Activated CD4-positive, CD25-positive, alpha-beta regulatory T cell treated with anti-CD3 and anti-CD28 coated beads, Interleukin-2, amount 50 U/mL, for 24 hours (primary cell): ENCODE data around the gene FTO.

ENCODE experiments used
- ATAC-seq, 2 donors: fragments of 150-1000 bp; cut with Tn5 transposase; one replicate each; pipeline ENCODE4 v1.10.0; 2021; ENCODE audit warnings: mild to moderate bottlenecking in 1 of 2, moderate library complexity in 1 of 2

FTO gene

DNA sequence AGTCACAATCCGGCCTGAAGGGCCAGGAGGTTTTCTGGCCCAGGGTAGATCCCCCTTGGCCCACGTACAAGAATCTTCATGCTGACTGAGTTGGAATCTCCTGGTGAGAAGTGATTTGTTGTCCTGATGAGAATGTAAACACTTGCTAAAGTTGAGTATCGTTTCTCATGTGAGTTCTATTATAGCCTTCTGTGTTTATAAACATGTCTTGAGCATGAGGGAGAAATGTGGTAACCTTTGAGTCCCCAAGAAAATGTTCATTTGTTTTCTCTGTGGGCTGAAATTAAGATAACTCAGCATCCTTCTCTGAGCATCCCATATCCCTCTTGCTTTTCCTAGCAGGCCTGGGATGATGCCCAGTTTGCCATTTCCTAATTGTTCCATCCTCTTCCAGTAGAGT lies 204.8 kb downstream of the FTO start:
- no peak for ATAC-seq

DNA sequence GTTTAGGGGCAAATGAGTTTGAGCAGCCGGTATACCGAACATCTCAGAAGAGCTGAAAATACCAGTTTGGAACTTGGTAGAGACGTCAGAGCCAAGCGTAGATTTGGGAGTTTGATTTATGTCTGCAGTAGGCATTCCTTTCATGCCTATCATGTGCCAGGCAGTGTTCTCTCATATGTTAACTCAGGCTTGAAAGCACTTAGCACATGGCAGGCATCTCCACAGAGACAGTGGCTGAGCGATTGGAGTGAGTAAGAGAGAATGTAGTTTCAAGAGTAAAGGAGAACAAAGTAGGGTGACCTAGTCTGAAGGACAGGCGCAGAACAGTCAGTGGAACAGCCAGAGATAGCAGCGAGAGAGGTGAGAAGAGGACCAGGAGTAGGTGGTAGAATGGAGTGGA lies 207.0 kb downstream of the FTO start:
- no peak for ATAC-seq

DNA sequence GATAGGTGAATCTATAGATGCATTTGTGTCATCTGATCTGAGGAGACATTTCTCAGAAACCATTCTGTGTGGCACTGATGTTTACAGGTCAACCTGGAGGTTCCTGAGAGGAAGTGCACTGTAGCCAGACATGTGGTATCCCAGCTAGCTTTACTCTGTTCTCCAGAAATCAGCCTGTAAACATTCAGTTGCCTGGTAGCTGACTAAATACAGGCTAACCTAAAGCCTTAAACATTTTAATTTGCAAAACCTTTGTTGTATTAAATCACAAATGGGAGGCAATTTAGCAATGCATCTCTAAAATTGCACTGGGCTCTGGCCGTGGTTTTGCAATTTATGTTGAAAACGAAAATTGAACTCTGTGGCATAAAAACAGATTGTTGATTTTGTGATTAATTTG lies 207.6 kb downstream of the FTO start:
- no peak for ATAC-seq

DNA sequence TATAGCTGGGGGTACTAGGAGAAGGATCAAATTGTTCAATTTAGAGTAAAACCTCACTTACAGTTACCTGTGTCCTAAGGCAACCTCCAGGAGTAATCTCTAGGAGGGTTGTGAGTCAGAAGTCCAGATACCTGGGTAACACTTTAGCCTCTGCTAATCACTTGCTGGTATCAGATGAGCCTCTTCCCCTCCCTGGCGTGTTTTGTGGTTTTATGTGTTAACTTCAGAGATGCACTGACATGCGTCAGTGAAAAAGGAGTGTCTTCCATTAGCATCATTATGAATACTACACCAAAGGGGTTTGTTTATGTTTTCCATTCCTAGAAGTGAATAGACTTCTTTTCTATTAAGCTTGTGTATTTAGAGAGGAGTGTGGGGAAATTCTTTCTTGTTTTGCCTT lies 208.2 kb downstream of the FTO start:
- peak; percentile 75 to 80 for ATAC-seq

DNA sequence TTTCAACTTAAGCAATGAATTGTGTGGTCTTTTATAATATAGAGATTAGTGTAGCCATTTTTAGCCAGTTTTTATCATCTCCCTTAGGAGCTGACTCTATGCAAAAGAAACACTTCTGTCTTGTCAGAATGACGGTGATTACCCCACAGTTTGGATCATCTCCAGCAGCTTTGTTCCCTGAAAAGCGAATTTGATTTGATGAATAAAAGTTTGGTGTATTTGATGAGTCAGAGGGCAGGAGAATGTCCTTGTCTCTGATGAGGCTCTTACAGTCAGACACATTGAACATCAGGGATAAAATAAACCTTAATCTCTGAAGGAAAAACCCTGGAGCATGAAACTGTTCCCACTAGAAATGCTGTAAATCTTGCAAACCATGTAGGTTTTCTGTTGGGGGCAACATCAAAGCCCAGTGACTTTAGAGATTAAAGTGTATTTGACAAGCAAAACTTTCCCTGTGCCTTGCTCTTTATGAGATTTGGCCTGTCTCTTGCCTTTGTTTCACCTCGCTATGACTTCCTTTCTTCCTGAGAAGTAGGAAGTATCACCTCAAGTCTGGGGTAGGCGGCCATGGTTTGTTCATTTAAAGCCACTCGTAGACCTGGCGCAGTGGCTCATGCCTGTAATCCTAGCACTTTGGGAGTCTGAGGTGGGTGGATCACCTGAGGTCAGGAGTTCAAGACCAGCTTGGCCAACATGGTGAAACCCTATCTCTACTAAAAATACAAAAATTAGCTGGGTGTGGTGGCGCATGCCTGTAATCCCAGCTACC lies 209.3 kb downstream of the FTO start:
- ATAC-seq, result no peak

DNA sequence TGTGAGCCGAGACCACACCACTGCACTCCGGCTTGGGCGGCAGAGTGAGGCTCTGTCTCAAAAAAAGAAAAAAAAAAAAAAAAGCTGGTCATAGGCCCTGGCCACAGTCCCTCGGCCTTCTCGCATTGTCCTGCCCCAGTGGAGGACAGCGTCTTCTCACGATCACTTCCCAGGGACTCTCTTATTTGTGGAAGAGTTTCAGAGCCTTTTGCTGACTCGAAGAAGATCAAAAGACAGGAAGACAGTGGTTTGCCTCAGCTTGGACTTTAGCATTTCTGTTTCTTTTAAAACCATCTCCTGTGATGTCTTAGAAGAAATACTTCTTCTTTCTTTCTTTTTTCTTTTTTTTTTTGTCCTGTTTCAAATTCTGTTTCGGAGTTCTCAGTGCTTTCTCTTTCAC lies 210.0 kb downstream of the FTO start:
- no peak for ATAC-seq

DNA sequence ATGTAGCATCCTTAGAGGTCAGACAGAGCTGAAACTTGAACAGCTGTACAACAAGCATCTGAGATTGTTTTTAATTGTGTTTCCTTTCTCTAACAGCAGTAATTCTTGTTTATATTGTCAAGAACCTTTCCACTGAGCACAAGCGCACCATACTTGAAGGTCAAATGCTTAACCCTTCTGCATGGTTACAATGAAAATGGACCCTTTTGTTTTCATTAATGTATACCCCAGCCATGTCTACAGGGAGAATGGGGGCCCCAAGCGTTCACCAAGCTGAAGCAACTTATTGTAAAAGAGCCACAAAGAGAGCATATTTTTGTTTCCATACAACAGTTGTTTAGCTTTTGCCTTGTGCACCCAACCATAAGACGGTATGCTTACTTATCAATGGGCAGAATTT lies 210.8 kb downstream of the FTO start:
- no peak for ATAC-seq

DNA sequence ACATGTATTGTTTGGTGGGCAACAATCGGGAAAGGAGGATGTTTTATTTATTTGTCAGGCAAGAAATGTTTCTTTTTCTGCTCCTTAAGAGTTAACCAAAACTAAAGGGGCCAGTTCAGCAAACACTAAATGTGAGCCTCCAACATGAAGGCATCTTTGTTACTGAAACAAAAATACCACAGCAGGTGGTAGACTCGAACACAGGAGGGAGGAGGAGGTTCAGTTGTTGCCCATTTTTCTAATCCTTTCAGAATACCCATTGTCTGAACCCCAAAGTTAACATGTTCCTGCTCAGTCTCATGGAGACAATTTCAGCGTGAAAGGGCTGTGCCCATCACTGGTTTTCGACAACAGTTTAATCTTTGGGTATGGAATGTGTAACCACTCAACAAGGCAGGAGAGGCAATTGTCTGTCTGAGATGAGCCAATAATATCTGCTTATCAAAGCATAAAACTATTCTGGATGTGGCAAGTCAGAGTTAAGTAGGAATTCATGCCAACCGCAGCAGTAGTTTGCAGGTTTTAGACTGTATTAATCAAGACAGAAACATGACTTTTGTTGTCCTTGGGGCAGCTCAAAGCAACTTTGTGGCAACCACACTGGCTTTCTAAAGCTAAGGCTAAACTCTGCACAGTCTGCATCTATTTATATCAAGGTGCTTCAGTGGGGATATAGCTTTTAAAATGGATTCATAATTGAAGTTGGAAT lies 211.7 kb downstream of the FTO start:
- ATAC-seq, result no peak

DNA sequence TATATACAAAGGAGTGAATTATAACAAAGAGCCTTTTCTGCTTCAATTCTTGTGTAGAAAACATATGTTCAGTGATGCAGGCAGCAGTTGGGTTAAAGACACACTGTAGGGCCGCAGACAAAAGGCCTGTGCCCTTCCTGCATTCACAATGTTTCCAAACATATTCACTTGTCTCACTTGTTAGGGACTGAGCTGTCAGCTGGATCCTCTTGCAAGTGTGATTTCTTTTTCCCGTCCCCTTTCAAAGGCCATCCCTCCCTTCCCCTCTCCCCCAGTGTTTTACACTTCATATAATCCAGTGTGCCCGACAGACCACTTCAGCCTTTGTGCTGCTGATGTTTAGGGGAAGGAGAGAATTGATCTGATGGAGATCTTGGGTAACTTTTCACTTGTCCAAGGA lies 217.0 kb downstream of the FTO start:
- no peak for ATAC-seq

DNA sequence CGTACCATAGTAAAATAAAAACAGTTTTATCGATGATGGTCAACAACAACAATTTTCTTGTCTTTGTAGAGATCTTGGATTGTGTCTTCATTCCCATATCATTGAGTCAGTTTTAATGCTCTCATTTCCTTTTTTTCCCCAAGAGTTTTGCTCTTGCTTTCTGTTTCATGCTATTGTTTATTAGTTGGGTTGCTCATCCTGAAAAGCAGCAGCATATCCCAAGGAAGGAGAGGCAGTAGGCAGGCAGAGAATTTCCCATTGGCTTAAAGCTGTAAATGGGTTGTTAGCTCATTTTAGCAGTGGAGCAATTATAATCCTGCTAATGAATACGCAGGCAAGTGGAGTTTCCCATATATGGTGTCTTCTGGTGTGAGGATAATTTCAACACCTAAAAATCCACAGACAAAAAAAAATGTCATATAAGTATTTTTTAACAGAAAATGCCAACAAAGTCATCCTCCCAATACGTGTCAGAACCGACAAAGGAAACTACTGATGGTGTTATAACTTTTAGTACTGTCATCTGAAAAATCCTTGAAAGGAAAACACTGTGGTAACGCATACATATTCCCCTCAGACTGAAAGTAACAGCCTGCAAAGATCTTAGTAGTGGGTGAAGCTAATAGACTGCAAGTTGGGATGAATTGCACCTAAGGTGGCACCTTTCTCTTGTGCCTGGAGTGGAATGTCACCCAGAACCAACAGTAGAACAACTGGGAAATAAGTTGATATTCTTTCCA lies 218.3 kb downstream of the FTO start:
- ATAC-seq, result no peak

DNA sequence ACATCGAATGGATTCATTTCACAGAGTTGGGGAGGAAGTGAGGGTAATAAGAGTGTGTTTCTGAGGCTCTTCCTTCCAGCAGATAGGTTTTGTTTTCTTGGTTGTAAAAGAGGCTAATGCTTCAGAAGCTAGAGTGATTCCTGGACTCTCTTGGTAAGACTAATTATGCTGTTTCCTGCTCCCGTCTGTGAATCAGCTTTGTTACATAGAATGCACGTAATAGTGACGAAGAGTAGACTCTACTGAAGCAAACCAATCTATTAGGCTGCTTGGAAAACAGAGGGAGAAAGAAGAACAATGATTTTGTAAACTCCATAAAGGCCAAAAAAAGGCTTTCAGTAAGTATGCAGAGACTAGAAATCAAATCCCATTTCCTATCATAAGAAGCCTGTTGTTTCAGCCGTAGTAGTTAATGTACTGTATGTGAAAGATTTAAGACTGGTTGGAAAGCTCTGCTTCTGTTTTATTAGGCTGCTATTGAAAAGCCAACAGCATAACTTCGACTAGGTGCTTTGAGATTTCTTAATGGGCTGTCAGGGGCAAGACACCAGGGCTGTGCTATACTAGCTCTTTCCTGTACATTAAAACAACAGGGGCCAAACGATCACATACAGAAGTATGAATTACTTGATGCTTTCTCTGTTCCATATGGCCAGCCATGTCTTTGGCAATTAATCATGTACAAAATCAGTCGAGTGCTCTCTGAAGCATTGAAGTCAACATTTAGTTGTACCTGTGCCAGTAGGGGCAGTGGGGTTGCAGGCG lies 219.0 kb downstream of the FTO start:
- ATAC-seq, result no peak

DNA sequence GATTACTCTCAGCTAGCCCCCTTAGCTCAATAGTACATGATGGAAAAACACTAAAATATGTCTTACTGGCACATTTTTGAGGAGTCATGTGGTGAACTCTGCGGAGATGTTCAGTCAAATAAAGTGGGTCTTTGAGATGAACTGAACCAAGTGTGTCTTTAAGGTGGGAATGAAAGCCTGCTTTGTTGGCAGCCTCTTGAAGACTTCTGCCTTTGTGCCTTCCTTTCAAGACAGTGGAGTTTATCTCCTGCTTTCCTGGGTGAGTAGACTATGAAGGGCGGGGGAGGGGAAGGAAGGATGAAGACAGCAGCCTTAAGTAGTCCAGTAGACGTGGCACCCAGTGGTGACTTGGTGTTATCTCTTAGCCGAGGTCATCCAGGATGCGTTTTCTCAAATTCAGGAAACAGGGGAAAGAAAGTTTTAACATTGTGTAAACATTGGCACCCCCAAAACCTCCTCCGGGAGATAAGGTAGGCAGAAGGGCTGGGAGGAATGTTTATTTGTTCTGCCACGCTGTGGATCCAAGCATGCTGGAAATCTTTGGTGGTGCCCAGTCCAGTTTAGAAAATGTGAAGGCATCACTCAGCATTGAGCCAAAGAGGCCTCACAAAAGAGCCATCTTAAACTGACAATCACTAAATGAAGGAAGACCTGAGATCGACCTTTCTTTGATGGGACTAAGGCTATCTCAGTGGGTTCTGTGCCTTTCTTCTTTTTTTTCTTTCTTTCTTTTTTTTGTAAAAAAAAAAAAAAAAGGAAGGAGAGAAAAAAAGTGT lies 220.6 kb downstream of the FTO start:
- no peak for ATAC-seq

DNA sequence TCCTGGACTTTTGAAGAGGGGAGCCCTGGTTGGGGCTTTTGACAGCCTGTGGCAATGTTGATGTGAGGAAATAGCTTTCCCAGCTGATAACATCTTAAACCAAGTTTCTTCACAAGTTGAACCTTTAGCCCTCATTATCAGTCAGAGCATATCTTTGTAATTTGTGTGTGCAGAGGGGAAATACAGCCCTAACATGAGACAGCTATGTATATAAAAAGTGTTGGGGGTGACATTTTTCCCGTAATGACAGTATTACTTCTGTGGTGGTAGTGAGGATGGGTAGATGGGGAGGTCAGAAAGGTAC lies 221.1 kb downstream of the FTO start:
- ATAC-seq, result no peak

DNA sequence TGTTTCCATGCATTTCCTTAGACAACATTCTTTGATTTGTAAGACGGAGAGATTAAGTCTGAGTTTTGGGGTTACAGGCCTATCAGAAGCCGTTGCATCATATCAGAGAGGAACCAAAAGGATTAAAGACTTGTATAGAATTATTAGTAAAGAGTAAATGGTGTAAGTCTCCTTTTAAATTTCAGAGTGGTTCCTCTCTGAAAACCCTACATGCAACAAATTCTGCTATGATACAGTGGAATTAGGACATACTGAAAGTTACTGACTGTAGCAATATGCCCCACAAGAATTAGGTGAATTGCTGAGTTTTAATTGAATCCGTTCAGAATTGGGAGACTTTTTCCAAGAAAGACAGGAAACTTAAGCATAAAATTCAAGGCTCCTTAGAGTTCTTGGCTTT lies 221.6 kb downstream of the FTO start:
- ATAC-seq, result no peak

DNA sequence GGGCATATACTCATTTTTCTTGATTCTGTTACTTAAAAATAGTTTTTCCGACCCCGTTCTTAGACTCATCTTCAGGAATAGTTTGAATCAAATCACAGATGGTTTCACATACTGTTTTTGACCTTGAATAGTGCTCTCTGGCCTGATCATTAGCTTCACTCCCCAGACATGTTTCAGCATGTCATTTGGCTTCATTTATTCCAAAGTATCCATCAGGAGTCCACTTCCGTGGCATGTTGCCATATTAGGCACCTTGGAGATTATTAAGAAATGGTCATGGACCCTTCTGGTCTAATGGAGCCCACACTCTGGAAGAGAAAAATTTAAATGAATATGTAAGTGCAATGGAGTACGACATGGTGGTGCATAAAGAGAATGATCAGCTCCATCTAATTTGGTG lies 222.3 kb downstream of the FTO start:
- ATAC-seq, result no peak

DNA sequence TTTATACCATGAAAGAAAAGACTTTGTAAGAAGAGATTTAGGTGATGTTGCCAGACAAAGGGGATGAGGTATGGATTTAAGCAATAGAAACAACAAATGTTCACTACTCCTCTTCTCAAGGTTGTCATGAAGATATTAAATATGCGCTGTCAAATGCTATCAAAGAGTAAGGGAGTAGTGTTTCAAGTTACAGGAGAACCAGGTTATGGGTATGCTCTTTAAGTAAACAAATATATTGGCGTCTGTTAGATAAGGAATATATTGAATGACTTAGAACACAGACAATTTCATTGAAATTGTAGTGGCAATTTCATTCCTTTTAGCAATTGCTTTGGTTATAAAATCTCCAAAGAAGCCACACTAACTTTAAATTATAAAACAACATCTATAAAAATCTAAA lies 229.0 kb downstream of the FTO start:
- ATAC-seq, result no peak

DNA sequence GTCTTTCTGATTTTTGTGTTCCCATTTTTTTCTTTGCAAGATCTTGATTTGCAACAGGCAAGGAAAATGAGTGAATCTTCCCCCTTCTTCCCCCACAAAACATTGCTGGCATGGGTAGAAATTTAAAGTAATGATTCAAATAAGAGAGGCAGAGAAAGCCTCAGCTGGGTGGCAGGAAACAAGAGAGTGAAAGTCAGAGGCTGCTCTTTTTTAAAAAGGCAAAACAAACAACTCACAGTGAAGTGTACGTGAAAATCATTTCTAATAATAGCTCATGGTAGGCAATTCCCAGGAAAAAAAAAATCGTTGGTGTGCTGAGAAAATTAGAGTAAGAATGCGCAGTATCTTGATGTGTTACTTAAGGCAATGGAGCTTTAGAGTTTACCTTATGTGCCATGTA lies 229.5 kb downstream of the FTO start:
- ATAC-seq, result no peak

DNA sequence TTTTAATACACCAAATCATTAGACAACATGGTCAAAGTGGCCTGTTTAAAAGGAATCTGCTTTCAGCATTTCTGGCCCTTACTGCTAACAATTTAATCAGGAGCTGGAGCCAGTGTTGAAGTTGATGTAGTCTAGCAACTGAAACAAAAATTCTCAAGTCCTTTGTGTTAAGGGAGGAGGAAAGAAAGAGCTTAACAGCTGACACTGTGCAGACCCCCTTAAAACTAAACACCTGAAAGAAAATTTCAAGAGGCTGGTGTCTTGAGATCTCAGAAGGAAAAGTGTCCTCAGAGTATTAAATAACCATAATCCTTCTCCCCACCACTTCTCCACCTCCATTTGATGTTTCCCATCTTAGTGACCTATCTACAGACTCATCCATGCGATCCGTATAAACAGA lies 232.1 kb downstream of the FTO start:
- no peak for ATAC-seq

DNA sequence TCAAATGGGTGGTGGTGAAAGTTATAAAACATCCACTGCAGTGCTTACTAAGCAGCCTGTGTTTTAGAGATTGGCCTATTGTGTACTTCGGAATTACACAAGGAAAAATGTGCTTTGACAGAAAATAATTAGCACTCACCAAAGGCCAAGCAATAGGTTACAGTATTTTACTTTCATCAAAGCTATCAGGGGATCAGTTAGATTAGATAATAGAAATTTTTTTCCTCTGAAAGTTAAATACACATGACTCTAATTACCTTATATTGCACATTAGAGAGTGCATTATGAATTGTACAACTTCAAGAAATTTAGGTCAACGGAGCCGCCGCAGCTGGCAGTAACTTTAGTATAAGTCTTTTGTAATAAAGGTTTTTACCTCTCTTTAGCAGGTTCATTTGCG lies 232.6 kb downstream of the FTO start:
- ATAC-seq, result no peak

DNA sequence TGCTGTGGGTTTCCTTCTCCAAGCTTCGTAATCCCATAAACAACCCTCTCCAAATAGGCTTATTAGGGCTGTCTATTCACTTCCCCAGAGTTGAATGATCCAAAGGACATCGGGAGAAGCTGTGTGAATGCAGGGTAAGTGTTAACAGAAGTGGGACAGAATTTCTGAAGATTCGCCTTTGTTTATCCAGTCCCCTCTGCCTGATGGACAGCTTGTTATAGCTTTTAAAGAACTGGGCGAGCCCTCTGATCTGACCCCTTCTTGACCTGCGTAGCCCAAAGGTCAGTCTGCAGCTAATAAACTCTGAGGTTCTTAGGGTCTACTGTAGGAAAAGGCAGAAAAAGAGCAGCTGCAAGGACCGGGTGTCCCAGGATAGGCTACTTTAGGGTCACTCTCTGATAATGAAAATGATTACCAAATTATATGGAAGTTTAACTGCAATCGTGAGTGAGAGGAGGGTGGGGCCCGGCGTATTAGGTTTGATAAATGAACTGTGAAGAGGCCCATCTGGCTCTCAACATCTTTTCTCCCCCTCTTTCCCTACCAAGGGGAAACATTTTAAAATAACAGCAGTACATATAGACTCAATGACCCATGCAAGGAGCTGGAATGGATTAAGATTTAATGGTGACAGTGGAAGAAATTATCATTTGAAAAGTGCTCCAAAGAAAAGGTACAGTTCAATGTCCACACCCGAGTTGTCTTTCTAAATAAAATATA lies 233.4 kb downstream of the FTO start:
- no peak for ATAC-seq

DNA sequence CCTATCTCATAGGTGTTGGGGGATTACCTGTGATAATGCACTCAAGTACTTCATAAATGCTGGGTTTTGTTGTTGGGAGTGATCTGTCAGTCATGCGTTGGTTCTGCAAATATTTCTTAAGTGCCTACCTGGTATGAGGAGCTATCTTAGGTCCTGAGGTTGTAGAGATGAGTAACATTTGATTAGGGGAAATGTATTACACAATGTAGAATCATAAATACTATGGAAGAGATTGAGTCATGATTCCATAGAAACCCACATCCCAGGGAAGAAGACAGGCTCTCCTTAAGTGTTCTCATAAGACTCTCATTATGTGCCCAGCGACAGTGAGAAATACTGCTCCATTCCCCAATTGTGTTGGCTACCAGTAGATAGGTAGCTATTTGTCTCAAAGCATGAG lies 240.1 kb downstream of the FTO start:
- ATAC-seq, result no peak

DNA sequence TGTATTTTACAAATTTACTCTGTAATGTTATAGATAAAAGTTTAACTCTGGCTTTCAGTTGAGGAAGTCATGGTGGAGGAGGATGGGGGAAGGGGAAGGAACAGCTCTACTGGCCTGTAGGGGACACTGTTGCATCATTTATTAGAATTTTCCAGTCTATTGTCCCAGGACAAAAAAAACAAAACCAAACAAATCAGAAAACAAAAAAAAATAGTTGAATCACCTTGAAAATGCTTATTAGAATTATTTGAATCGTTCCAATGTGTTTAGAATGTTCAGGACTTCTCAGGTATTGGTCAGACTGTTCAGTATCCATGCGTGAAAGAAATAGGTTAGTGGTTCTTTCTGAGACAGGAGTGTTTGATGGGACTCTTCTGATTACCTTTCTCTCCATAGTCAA lies 242.0 kb downstream of the FTO start:
- no peak for ATAC-seq
